ENCODE results near the gene EPHB1.

The EPHB1 gene

GRCh38 chr3:134883697-134884385 is 88.8 kb downstream of the EPHB1 start:
- DNase-seq (ENCODE audit: low read depth in 2 of 2), result no peak

- DNase-seq (ENCODE audit: low read depth in 2 of 2), result no peak
Observed at GRCh38 chr3:134885877-134886621, 91.0 kb downstream of the EPHB1 start.

- no peak for DNase-seq (ENCODE audit: low read depth in 2 of 2)
Observed at GRCh38 chr3:134886991-134887390, 91.9 kb downstream of the EPHB1 start.

GRCh38 chr3:134887536-134887935 is 92.5 kb downstream of the EPHB1 start:
- no peak for DNase-seq (ENCODE audit: low read depth in 2 of 2)

- no peak for DNase-seq (ENCODE audit: low read depth in 2 of 2)
Observed at GRCh38 chr3:134892326-134892725, 97.3 kb downstream of the EPHB1 start.

- no peak for DNase-seq (ENCODE audit: low read depth in 2 of 2)
Observed at GRCh38 chr3:134892761-134893160, 97.7 kb downstream of the EPHB1 start.

- no peak for DNase-seq (ENCODE audit: low read depth in 2 of 2)
Observed at GRCh38 chr3:134894533-134894932, 99.5 kb downstream of the EPHB1 start.

- DNase-seq (ENCODE audit: low read depth in 2 of 2), result no peak
Observed at GRCh38 chr3:134895181-134895580, 100.1 kb downstream of the EPHB1 start.

GRCh38 chr3:134896141-134896540 is 101.1 kb downstream of the EPHB1 start:
- no peak for DNase-seq (ENCODE audit: low read depth in 2 of 2)

- no peak for DNase-seq (ENCODE audit: low read depth in 2 of 2)
Observed at GRCh38 chr3:134896696-134897095, 101.6 kb downstream of the EPHB1 start.

GRCh38 chr3:134897391-134898141 is 102.5 kb downstream of the EPHB1 start:
- no peak for DNase-seq (ENCODE audit: low read depth in 2 of 2)

- no peak for DNase-seq (ENCODE audit: low read depth in 2 of 2)
Observed at GRCh38 chr3:134898181-134898754, 103.2 kb downstream of the EPHB1 start.

GRCh38 chr3:134899786-134900185 is 104.7 kb downstream of the EPHB1 start:
- no peak for DNase-seq (ENCODE audit: low read depth in 2 of 2)

- no peak for DNase-seq (ENCODE audit: low read depth in 2 of 2)
Observed at GRCh38 chr3:134900482-134900881, 105.4 kb downstream of the EPHB1 start.

- no peak for DNase-seq (ENCODE audit: low read depth in 2 of 2)
Observed at GRCh38 chr3:134901461-134901860, 106.4 kb downstream of the EPHB1 start.

- DNase-seq (ENCODE audit: low read depth in 2 of 2), result no peak
Observed at GRCh38 chr3:134903837-134904236, 108.8 kb downstream of the EPHB1 start.

- DNase-seq (ENCODE audit: low read depth in 2 of 2), result no peak
Observed at GRCh38 chr3:134904241-134904771, 109.2 kb downstream of the EPHB1 start.

- no peak for DNase-seq (ENCODE audit: low read depth in 2 of 2)
Observed at GRCh38 chr3:134904776-134905646, 110.0 kb downstream of the EPHB1 start.

GRCh38 chr3:134905647-134905935 is 110.5 kb downstream of the EPHB1 start:
- no peak for DNase-seq (ENCODE audit: low read depth in 2 of 2)

- DNase-seq (ENCODE audit: low read depth in 2 of 2), result no peak
Observed at GRCh38 chr3:134908271-134908670, 113.2 kb downstream of the EPHB1 start.

- DNase-seq (ENCODE audit: low read depth in 2 of 2), result no peak
Observed at GRCh38 chr3:134910026-134910425, 115.0 kb downstream of the EPHB1 start.

Measured in stimulated activated CD4-positive, alpha-beta T cell treated with anti-CD3 and anti-CD28 coated beads, Interleukin-1b, Interleukin-23, amount 100 ng/mL, for 1 hour (primary cell).